A172 (cell line): ENCODE measurements around the gene NUDT21. TPM values are rescaled to one million over a fixed set of nuclear protein-coding genes. Genes with fewer than 3 reads are reported as not detected.
"Not testable (repeated sequence)": the region's sequence is repeated elsewhere in the genome, so short reads cannot be mapped to it uniquely, and the experiment has no call there.

ENCODE experiments used
- DNase-seq: peaks from one replicate; pipeline ENCODE4 v3.0.0-alpha.2; 2015; ENCODE audit warnings: low spot score
- total RNA-seq: library from RNA; depleted of rRNA; stranded (reverse); fragments of >200 nt; shearing (Covaris generic); gene quantifications from 2 replicates; pipeline ENCODE4 v1.2.3, GENCODE V29; 2014; rRNA removed

NUDT21 gene
- total RNA-seq, 1 experiment from 2014 or later: 191 TPM

DNA sequence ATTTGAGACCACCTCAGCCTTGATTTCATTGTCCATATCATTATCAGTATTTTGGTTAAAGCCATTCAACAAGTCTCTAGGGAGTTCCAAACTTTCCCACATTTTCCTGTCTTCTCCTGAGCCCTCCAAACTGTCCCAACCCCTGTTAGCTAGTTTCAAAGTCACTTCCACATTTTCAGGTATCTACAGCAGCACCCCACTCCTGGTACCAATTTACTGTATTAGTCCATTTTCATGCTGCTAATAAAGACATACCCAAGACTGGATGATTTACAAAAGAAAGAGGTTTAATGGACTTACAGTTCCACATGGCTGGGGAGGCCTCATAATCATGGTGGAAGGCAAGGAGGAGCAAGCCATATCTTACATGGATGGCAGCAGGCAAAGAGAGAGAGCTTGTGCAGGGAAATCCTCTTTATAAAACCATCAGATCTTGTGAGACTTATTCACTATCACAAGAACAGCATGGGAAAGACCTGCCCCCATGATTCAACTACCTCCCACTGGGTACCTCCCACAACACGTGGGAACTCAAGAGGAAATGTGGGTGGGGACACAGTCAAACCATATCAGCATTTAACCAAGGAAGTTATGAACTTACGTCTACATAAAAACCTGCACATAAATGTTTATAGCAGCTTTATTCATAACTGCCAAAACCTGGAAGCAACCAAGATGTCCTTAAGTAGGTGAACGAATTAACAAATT is 70.2 kb downstream of the NUDT21 start:
- not testable (repeated sequence) for DNase-seq

Other genes with a start within 250 kb of the NUDT21 start
- gene AMFR, start 25.8 kb downstream of the NUDT21 start, total RNA-seq: 172 and 175 TPM in 2 replicates
- gene OGFOD1, start 222 bp upstream of the NUDT21 start, total RNA-seq: 154 and 217 TPM in 2 replicates
- gene BBS2, start 68.7 kb upstream of the NUDT21 start, total RNA-seq: 57.6 and 64.5 TPM in 2 replicates
- not detected in 2 replicates for gene MT4, start 113.7 kb upstream of the NUDT21 start, total RNA-seq
- gene MT3, start 138.2 kb upstream of the NUDT21 start, total RNA-seq: not detected in 2 replicates
- 137 and 184 TPM in 2 replicates for gene MT2A, start 157.3 kb upstream of the NUDT21 start, total RNA-seq
- gene MT1E, start 174.4 kb upstream of the NUDT21 start, total RNA-seq: not detected in 2 replicates
- not detected in 2 replicates for gene MT1M, start 181.3 kb upstream of the NUDT21 start, total RNA-seq
- gene MT1A, start 187.3 kb upstream of the NUDT21 start, total RNA-seq: not detected in 2 replicates
- gene MT1B, start 200.6 kb upstream of the NUDT21 start, total RNA-seq: not detected in 2 replicates
- not detected in 2 replicates for gene MT1F, start 206.6 kb upstream of the NUDT21 start, total RNA-seq
- gene MT1G, start 216.7 kb upstream of the NUDT21 start, total RNA-seq: not detected in 2 replicates
- gene MT1H, start 218.5 kb upstream of the NUDT21 start, total RNA-seq: not detected in 2 replicates
- 24.9 and 97.3 TPM in 2 replicates for gene MT1X, start 231.1 kb upstream of the NUDT21 start, total RNA-seq